ENCODE results near the gene RNASE7. TPM values are rescaled to one million over a fixed set of nuclear protein-coding genes. Genes with fewer than 3 reads are reported as not detected.
"Not testable (repeated sequence)": the region's sequence is repeated elsewhere in the genome, so short reads cannot be mapped to it uniquely, and the experiment has no call there.

Gene RNASE7
- total RNA-seq, 2 experiments from 2014 or later = not detected

GRCh38 chr14:21034707-21035106 lies 7.5 kb upstream of the RNASE7 start, which contains the start of gene RNASE13:
TSS of gene RNASE13 (minus strand) at chr14:21034807. CDS start at chr14:21034288, 519 bp downstream.
- peaks cover 14% of the 10 kb centered on the region for H3K27me3 Mint-ChIP-seq (ENCODE audit: low read depth)
- no peaks in the 10 kb centered on the region for H3K4me1 Mint-ChIP-seq (ENCODE audit: low read depth)
- H3K4me3 Mint-ChIP-seq = no peak within 1 kb of the TSS
- DNase-seq (no peak), ATAC-seq (no peak)
- no peak within 1 kb of the TSS for H3K27ac Mint-ChIP-seq
- ChIA-PET CTCF (interaction anchor here (1.8 to 12.6 kb wide), 2 partner anchors 19 to 33 kb away, joined by 5 to 117 read pairs; no protein-coding TSS in a partner anchor), POLR2A (interaction anchor here (1.3 kb wide), 1 partner anchor 35 kb away, joined by 3 read pairs; the partner anchor contains the start of gene ARHGEF40)
- H3K9me3 Mint-ChIP-seq (ENCODE audit: insufficient read depth) = no peaks in the 10 kb centered on the region
- H3K36me3 Mint-ChIP-seq (ENCODE audit: low read depth) = no peaks in the 10 kb centered on the region

GRCh38 chr14:21036751-21037150 lies 5.4 kb upstream of the RNASE7 start:
- H3K4me3 Mint-ChIP-seq = no peak overlapping the region
- no peaks in the 10 kb centered on the region for H3K9me3 Mint-ChIP-seq (ENCODE audit: insufficient read depth)
- POLR2A ChIA-PET = no interaction called here
- CTCF ChIA-PET = interaction anchor here (1.8 to 12.6 kb wide), 2 partner anchors 21 to 31 kb away, joined by 5 to 117 read pairs; no protein-coding TSS in a partner anchor
- ATAC-seq (no peak), DNase-seq (no peak)
- H3K4me1 Mint-ChIP-seq (ENCODE audit: low read depth) = no peaks in the 10 kb centered on the region
- no peak overlapping the region for H3K27ac Mint-ChIP-seq
- peaks cover 16% of the 10 kb centered on the region for H3K27me3 Mint-ChIP-seq (ENCODE audit: low read depth)
- no peaks in the 10 kb centered on the region for H3K36me3 Mint-ChIP-seq (ENCODE audit: low read depth)

- Mint-ChIP-seq H3K4me3 (no peak overlapping the region), H3K36me3 (ENCODE audit: low read depth) (no peaks in the 10 kb centered on the region), H3K27me3 (ENCODE audit: low read depth) (peaks cover 18% of the 10 kb centered on the region), H3K27ac (no peak overlapping the region), H3K9me3 (ENCODE audit: insufficient read depth) (no peaks in the 10 kb centered on the region), H3K4me1 (ENCODE audit: low read depth) (no peaks in the 10 kb centered on the region)
- no peak for ATAC-seq
- CTCF ChIA-PET = interaction anchor here (12.6 kb wide), 1 partner anchor 21 kb away, joined by 117 read pairs; no protein-coding TSS in a partner anchor
- no peak for DNase-seq
- POLR2A ChIA-PET = no interaction called here
Measured at GRCh38 chr14:21037156-21037555, 5.0 kb upstream of the RNASE7 start.

DNA sequence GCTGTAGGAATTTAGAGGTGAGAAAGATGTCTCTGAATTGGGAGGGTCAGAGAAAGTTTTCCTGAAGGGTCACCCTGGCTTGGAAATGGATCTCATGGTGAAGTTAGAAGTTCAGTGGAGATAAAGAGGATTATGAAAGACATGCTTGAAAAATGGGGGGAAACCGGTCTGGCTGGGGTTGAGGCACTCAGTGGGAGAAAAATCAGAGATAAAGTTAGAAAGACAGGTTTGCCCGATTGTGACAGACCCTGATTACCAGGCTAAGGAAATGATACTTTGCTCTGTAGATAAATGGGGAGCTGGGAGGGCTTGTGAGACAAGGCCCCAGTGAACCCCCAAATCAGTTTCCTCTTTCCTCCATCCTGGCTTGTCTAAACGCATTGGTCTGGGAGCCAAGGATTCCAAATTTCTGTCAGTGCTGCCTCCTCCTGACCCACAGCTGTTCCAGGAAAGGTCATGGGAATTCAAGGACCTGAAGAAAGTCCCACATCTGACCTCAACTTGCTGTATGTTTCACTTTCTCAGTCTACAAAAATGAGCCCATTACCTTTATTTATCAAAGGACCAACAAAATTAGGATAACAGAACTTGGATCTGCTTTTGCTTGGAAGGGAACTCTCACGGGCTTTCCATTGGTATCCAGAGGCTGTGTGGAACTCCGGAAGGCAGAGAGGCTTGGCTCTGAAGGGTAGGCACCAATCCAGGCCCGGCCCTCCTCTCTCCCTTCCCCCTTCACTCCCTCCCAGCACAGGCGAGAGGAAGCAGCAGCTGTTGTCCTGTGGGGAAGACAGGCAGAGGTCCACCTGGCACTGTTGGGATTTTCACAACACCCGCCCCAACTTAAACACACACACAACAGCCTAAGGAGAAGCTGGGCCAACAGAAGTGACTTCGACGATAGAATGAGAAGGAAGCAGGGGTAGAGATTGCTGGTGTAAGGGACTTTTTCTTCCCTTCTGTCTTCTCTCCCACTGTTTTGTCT lies 3.4 kb upstream of the RNASE7 start:
- DNase-seq (no peak), ATAC-seq (no peak)

GRCh38 chr14:21039585-21040369 lies 2.4 kb upstream of the RNASE7 start:
- ChIA-PET CTCF (interaction anchor here (0.7 to 7.2 kb wide), 17 partner anchors 8 to 358 kb away, joined by 3 to 172 read pairs (median 6); partner anchors contain the start of genes ARHGEF40 and TPPP2), POLR2A (interaction anchor here (1.2 kb wide), 1 partner anchor 25 kb away, joined by 3 read pairs; no protein-coding TSS in a partner anchor)
- H3K36me3 Mint-ChIP-seq (ENCODE audit: low read depth) = no peaks in the 10 kb centered on the region
- H3K27me3 Mint-ChIP-seq (ENCODE audit: low read depth) = peaks cover 22% of the 10 kb centered on the region
- H3K9me3 Mint-ChIP-seq (ENCODE audit: insufficient read depth) = no peaks in the 10 kb centered on the region
- ATAC-seq = peak; percentile 67
- H3K27ac Mint-ChIP-seq = no peak overlapping the region
- peak; percentile 29 for DNase-seq
- H3K4me1 Mint-ChIP-seq (ENCODE audit: low read depth) = peaks cover 6% of the 10 kb centered on the region
- no peak overlapping the region for H3K4me3 Mint-ChIP-seq

More for the DNA sequence above, 3.4 kb upstream of the RNASE7 start:
- Mint-ChIP-seq H3K4me3 (no peak overlapping the region), H3K27me3 (ENCODE audit: low read depth) (peaks cover 18% of the 10 kb centered on the region), H3K27ac (no peak overlapping the region), H3K4me1 (ENCODE audit: low read depth) (no peaks in the 10 kb centered on the region), H3K9me3 (ENCODE audit: insufficient read depth) (no peaks in the 10 kb centered on the region), H3K36me3 (ENCODE audit: low read depth) (no peaks in the 10 kb centered on the region)
- POLR2A ChIA-PET = no interaction called here
- CTCF ChIA-PET = interaction anchor here (1.1 to 7.2 kb wide), 3 partner anchors 25 to 33 kb away, joined by 6 to 172 read pairs (median 6); no protein-coding TSS in a partner anchor

DNA sequence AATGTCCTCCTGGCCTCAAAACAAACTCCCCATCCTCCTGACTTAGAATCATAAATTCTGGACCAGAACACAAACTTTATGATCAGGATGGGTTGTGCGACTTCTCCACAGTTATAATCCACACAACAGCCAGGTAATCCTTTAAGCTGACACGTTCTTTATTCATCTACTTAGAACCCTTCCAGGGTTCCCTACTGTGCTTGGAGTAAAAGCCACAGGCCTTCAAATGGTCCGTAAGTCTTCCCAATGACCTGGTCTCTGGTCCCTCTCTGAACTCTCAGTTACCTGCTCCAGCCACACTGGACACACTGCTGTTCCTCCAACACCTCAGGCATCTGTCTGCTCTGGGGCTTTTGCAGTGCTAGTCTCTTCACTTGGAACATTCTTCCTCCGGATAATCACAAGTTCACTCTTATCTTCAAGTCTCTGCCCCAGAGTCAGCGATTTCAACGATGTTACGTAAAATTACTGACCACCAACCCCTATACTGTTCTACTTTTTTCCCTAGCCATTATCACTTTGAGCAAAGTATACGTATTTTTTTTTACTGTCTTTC lies 1.7 kb upstream of the RNASE7 start:
- H3K4me3 Mint-ChIP-seq = no peak overlapping the region
- POLR2A ChIA-PET = interaction anchor here (1.2 kb wide), 1 partner anchor 25 kb away, joined by 3 read pairs; no protein-coding TSS in a partner anchor
- no peak for DNase-seq
- CTCF ChIA-PET = interaction anchor here (0.7 to 7.2 kb wide), 18 partner anchors 8 to 359 kb away, joined by 3 to 172 read pairs (median 6); partner anchors contain the start of genes ARHGEF40, NDRG2 and TPPP2
- H3K36me3 Mint-ChIP-seq (ENCODE audit: low read depth) = no peaks in the 10 kb centered on the region
- ATAC-seq = peak; percentile 35
- H3K27me3 Mint-ChIP-seq (ENCODE audit: low read depth) = peaks cover 27% of the 10 kb centered on the region
- no peak overlapping the region for H3K27ac Mint-ChIP-seq
- H3K9me3 Mint-ChIP-seq (ENCODE audit: insufficient read depth) = no peaks in the 10 kb centered on the region
- peaks cover 6% of the 10 kb centered on the region for H3K4me1 Mint-ChIP-seq (ENCODE audit: low read depth)

- H3K36me3 Mint-ChIP-seq (ENCODE audit: low read depth); ATAC-seq; H3K4me3 Mint-ChIP-seq; DNase-seq; H3K27ac Mint-ChIP-seq; H3K4me1 Mint-ChIP-seq (ENCODE audit: low read depth); POLR2A ChIA-PET; H3K9me3 Mint-ChIP-seq (ENCODE audit: insufficient read depth): not testable (repeated sequence)
- peaks cover 31% of the 10 kb centered on the region for H3K27me3 Mint-ChIP-seq (ENCODE audit: low read depth)
- CTCF ChIA-PET = interaction anchor here (0.7 to 7.2 kb wide), 14 partner anchors 12 to 71 kb away, joined by 3 to 172 read pairs (median 6); partner anchors contain the start of genes NDRG2 and TPPP2
Measured at GRCh38 chr14:21040941-21041340, 1.2 kb upstream of the RNASE7 start.

DNA sequence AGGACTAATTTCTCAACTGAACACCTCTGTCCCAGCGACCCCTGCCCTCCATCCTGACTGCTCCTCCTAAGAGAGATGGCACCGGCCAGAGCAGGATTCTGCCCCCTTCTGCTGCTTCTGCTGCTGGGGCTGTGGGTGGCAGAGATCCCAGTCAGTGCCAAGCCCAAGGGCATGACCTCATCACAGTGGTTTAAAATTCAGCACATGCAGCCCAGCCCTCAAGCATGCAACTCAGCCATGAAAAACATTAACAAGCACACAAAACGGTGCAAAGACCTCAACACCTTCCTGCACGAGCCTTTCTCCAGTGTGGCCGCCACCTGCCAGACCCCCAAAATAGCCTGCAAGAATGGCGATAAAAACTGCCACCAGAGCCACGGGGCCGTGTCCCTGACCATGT lies 756 bp downstream of the RNASE7 start:
- H3K27me3 Mint-ChIP-seq (ENCODE audit: low read depth) = peaks cover 34% of the 10 kb centered on the region
- ATAC-seq = no peak
- CTCF ChIA-PET = interaction anchor here (7.2 kb wide), 1 partner anchor 29 kb away, joined by 172 read pairs; no protein-coding TSS in a partner anchor

GRCh38 chr14:21043387-21043973 lies 1.3 kb downstream of the RNASE7 start:
- H3K27me3 Mint-ChIP-seq (ENCODE audit: low read depth) = peaks cover 35% of the 10 kb centered on the region
- ATAC-seq = no peak

More for the DNA sequence above, 756 bp downstream of the RNASE7 start:
- no peak for DNase-seq
- Mint-ChIP-seq H3K9me3 (ENCODE audit: insufficient read depth) (no peaks in the 10 kb centered on the region), H3K27ac (no peak overlapping the region), H3K4me3 (no peak overlapping the region), H3K36me3 (ENCODE audit: low read depth) (no peaks in the 10 kb centered on the region), H3K4me1 (ENCODE audit: low read depth) (peaks cover 6% of the 10 kb centered on the region)
- POLR2A ChIA-PET = no interaction called here

DNA sequence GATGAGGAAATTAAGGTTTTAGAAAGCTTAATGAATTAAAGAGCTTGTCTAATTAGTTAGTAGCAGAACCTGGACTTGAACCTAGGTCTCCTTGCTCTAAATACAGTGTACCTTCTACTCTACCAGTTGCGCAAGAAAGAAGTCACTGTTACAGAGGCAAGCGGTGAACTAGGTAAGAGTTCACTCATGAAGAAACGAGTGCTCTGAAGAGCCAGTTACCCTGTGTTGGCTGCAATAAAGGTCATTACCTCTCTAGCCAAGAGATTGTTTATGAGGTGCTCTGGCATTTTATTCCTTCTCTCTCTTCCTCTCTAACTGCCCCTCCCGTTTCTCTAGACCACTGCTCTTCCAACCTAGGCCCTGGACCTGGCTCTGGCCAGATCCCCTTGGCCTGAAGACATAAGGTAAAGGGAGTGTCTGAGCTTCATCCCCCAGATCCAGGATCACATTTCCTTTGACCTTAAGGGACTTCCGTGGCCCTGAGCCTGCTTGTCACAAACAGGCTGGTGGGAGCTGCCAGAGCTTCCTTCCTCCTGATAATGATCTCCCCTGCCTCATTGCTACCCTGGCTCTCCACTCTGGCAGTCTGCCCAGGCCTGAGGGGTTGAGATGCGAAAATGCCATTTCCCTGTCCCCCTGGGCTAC lies 1.9 kb downstream of the RNASE7 start:
- no peak overlapping the region for H3K27ac Mint-ChIP-seq
- H3K27me3 Mint-ChIP-seq (ENCODE audit: low read depth) = peaks cover 38% of the 10 kb centered on the region
- H3K4me3 Mint-ChIP-seq = no peak overlapping the region
- CTCF ChIA-PET = interaction anchor here (1.0 to 7.2 kb wide), 5 partner anchors 23 to 61 kb away, joined by 3 to 172 read pairs (median 5); no protein-coding TSS in a partner anchor
- DNase-seq (no peak), ATAC-seq (no peak)
- no peaks in the 10 kb centered on the region for H3K36me3 Mint-ChIP-seq (ENCODE audit: low read depth)
- POLR2A ChIA-PET = interaction anchor here (0.9 kb wide), 1 partner anchor 59 kb away, joined by 5 read pairs; no protein-coding TSS in a partner anchor
- peaks cover 6% of the 10 kb centered on the region for H3K4me1 Mint-ChIP-seq (ENCODE audit: low read depth)
- no peaks in the 10 kb centered on the region for H3K9me3 Mint-ChIP-seq (ENCODE audit: insufficient read depth)

More at GRCh38 chr14:21043387-21043973, 1.3 kb downstream of the RNASE7 start:
- Mint-ChIP-seq H3K27ac (no peak overlapping the region), H3K9me3 (ENCODE audit: insufficient read depth) (no peaks in the 10 kb centered on the region), H3K4me1 (ENCODE audit: low read depth) (peaks cover 6% of the 10 kb centered on the region), H3K36me3 (ENCODE audit: low read depth) (no peaks in the 10 kb centered on the region), H3K4me3 (no peak overlapping the region)
- no peak for DNase-seq
- CTCF ChIA-PET = interaction anchor here (1.0 to 7.2 kb wide), 5 partner anchors 23 to 61 kb away, joined by 3 to 172 read pairs (median 5); no protein-coding TSS in a partner anchor
- POLR2A ChIA-PET = no interaction called here
